Left ventricle myocardium superior (tissue), 1 donor: ENCODE measurements around the gene BMPR2. TPM values are rescaled to one million over a fixed set of nuclear protein-coding genes. Genes with fewer than 3 reads are reported as not detected.
"Not testable (repeated sequence)": the region's sequence is repeated elsewhere in the genome, so short reads cannot be mapped to it uniquely, and the experiment has no call there.

Experiments
- ATAC-seq: fragments of 200-7000 bp; cut with Tn5 transposase; one replicate; pipeline ENCODE4 v1.9.1; 2020; ENCODE audit warnings: mild to moderate bottlenecking, moderate library complexity
- DNase-seq: peaks from one replicate; pipeline ENCODE4 v3.0.0-alpha.2; 2020
- intact Hi-C: fragments of 100-400 bp; cut with micrococcal nuclease; formaldehyde crosslinking; loops from one replicate; pipeline ENCODE4 v1.11.0; 2022
- total RNA-seq: library from RNA; stranded (reverse); fragmentation: NEBNext Ultra II Directional; extraction: Animal tissue kit (Norgen Biotek cat#: 25700); gene quantifications from one replicate; pipeline ENCODE4 v1.2.1, GENCODE V29; 2021
- donor health status: DM: no; HTN: yes; CAD: no; lungs with severe emphysema.

Gene BMPR2
- total RNA-seq, 1 donor from 2014 or later, result 50.0 TPM

DNA sequence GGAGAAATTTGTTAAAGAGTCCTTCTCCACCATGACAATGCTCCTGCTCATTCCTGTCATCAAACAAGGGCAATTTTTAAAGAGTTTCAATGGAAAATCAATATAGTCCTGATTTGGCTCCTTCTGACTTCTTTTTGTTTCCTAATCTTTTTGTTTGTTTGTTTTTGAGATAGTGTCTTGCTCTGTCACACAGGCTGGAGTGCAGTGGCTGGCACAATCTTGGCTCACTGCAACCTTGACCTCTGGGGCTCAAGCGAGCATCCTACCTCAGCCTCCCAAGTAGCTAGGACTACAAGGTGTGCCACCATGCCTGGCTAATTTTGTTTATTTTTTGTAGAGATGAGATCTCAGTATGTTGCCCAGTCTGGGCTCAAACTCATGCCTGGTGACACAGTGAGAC, 58.3 kb downstream of the BMPR2 start:
- intact Hi-C loops, result no loop called here
- no peak for DNase-seq
- ATAC-seq, result no peak

- intact Hi-C loops, result no loop called here
- no peak for DNase-seq
- no peak for ATAC-seq
These were observed 60.5 kb downstream of the BMPR2 start for GRCh38 chr2:202436626-202437025.

GRCh38 chr2:202440117-202440516, 64.0 kb downstream of the BMPR2 start:
- intact Hi-C loops, DNase-seq, ATAC-seq: not testable (repeated sequence)

GRCh38 chr2:202442882-202443281, 66.8 kb downstream of the BMPR2 start:
- intact Hi-C loops, result no loop called here
- ATAC-seq, result no peak
- no peak for DNase-seq

GRCh38 chr2:202444000-202444399, 67.9 kb downstream of the BMPR2 start:
- ATAC-seq, result no peak
- intact Hi-C loops, result no loop called here
- no peak for DNase-seq

GRCh38 chr2:202449344-202449743, 73.2 kb downstream of the BMPR2 start:
- intact Hi-C loops, result no loop called here
- ATAC-seq (no peak), DNase-seq (no peak)

DNA sequence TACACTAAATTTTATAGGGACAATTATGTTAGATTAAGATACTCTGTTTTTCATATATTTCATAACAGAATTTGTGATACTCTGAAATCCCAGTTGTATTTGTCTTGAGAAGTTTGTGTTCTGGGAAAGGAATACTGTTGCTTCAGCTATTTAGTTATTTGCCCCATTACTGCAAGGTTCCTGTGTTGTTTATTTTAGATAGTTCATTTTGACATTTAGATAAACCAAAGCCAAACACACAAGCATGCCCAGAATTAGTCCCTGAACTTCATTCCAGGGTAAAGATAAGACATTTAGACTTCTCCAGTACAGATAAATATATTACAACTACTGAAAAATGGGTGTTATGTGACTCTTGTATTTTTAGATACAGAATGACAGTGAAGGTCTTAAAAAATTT, 74.7 kb downstream of the BMPR2 start:
- intact Hi-C loops, result no loop called here
- DNase-seq (no peak), ATAC-seq (peak; percentile 80)

DNA sequence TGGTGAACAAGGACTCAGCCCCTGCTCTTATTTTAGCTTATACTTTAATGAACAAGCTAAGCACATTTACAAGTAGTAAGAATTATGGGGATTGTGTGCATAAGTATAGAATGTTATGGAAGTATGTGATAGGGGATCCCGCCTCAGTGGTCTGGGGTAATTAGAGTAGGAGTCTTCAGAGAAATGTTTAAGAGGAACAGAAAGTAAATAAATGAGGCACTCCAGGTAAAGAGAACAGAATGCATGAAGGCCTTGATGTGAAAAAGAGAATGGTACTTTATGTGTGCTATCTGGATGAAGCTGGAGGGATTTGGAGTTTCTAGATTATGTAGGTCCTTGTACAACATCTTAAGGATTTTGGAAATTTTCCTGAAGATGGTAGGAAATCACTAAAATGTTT, 76.6 kb downstream of the BMPR2 start:
- DNase-seq (no peak), ATAC-seq (no peak)
- intact Hi-C loops, result no loop called here

- intact Hi-C loops, result no loop called here
- ATAC-seq (peak; percentile 23), DNase-seq (no peak)
These were observed 78.4 kb downstream of the BMPR2 start for GRCh38 chr2:202454536-202454935.

DNA sequence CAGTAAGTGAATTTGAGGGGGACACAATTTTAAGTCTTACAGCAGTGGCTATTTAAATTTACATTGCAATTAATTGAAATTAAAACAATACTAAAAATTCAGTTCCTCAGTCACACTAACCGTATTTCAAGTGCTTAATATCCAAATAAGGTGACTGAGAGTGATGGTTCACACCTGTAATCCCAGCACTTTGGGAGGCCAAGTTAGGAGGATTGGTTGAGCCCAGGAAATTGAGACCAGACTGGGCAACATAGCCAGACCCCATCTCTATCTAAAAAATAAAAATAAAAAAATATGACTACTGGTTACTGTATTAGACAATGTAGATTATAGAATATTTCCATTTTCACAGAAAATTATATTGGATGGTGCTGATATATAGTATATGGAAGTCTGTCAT, 79.0 kb downstream of the BMPR2 start:
- ATAC-seq (no peak), DNase-seq (no peak)
- intact Hi-C loops, result no loop called here

DNA sequence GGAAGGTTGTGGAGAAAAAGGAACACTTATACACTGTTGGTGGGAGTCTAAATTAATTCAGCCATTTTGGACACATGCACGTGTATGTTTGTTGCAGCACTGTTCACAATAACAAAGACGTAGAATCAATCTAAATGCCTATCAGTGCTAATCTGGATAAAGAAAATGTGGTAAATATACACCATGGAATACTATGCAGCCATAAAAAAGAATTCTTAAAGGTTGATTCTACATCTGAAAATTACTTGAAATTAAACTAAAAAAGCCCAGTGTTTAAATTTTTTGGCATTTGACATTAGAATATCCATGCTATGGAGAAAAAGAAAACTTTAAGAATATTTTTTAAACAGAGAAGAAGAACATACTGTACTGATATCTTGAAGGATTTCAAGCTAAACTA, 84.0 kb downstream of the BMPR2 start:
- ATAC-seq (no peak), DNase-seq (no peak)
- intact Hi-C loops, result no loop called here

DNA sequence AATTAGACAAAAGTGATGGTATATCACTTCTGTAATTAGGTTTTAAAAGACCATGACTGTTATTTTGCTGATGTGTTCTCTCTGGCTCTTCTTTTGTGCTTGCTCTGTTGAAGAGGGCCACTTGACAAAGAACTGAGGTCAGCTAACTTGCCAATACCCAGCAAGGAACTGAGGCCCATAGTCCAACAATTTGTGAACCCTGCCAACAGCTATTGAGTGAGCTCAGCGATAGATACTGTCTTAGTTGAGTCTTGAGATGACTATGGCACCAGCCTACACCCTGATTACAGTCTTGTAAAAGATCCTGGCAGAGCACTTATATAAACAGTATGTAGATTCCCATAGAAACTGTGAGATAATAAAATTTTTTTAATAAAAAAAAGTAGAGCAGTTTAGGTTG, 103.0 kb downstream of the BMPR2 start:
- intact Hi-C loops, result no loop called here
- ATAC-seq (peak; percentile 77), DNase-seq (no peak)

GRCh38 chr2:202479610-202480009, 103.5 kb downstream of the BMPR2 start:
- no peak for DNase-seq
- ATAC-seq, result no peak
- intact Hi-C loops, result no loop called here

GRCh38 chr2:202486351-202486750, 110.2 kb downstream of the BMPR2 start:
- intact Hi-C loops, result no loop called here
- no peak for DNase-seq

DNA sequence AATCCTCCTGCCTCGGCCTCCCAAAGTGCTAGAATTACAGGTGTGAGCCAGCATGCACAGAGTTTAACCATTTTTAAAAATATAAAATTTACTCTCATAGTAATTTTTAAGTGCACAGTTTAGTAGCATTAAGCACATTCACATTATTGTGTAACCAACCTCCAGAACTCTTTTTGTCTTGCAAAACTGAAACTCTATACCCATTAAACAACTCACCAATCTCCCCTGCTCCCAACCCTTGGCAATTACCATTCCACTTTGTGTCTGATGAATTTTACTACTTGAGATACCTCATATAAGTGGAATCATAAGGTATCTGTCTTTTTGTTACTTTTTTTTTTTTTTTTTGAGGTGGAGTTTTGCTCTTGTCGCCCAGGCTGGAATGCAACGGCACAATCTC, 112.5 kb downstream of the BMPR2 start:
- ATAC-seq (no peak), DNase-seq (no peak)
- intact Hi-C loops, result no loop called here

More at GRCh38 chr2:202486351-202486750, 110.2 kb downstream of the BMPR2 start:
- no peak for ATAC-seq

GRCh38 chr2:202490479-202490878, 114.4 kb downstream of the BMPR2 start:
- no peak for DNase-seq
- ATAC-seq, result peak; percentile 51
- intact Hi-C loops, result no loop called here

DNA sequence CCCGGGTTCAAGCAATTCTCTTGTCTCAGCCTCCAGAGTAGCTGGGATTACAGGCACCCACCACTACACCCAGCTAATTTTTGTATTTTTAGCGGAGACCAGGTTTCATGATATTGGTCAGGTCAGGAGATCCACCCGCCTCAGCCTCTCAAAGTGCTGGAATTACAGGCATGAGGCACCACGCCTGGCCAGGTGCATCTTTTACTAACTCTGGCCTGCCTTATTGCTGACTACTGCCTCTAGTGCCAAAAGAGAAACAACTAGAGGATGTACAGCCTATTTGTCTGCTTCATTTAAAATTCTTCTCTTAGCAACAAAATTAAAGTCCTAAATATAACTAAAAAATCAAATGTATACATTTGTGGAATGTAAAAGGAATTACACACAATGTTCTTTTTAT, 115.4 kb downstream of the BMPR2 start:
- DNase-seq, result no peak
- intact Hi-C loops, result no loop called here
- ATAC-seq, result no peak

DNA sequence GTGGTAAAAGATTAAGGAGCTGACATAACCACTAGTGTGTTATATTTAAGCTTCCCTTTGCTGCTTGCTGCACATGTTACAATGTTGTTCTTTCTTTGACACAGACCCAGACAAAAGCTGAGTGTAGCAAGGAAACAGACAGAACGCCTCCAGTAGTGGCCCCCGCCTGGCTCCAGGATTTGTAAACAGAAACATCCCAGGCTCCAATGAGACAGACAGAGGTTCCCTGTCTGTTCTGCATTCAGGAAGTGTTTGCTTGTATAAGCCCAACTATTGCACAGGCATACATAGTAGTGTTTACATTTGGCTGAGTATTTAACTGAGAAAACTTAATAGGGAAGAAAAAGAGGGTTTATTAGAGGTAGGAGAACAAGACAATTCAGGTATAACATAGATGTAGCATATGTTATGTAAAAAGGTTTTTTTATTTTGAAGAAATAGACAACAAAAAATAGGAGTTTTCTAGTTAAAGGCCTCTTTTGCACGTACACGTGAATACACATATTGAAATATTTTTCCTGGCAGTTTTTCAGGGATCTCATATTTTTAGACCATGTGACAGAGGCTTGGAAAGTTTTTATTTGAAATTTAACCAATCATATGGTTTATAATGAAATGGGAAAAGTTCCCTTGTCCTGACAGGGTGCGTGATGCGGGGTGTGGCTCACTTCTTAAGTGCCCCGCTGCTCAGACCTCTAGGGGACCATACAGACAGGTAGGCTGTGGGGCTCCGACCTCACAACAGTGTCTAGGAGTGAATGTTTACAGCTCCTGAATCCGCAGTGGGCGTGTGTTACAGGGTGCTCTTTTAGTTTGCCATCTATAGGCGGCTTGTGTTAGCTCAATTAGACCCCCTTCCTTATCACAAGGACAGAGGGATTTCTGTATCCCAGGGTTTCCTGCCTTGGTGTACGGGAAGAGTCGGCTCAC, 118.4 kb downstream of the BMPR2 start:
- intact Hi-C loops, result no loop called here
- DNase-seq (no peak), ATAC-seq (peak; percentile 68)

- DNase-seq (no peak), ATAC-seq (no peak)
- intact Hi-C loops, result no loop called here
These were observed 119.1 kb downstream of the BMPR2 start for GRCh38 chr2:202495230-202495604.

GRCh38 chr2:202496835-202497472, 120.8 kb downstream of the BMPR2 start:
- DNase-seq, ATAC-seq, intact Hi-C loops: not testable (repeated sequence)

GRCh38 chr2:202497473-202497866, 121.3 kb downstream of the BMPR2 start:
- ATAC-seq, DNase-seq, intact Hi-C loops: not testable (repeated sequence)
